ENCODE measurements around the gene AFDN.

GRCh38 chr6:167843023-167843422 is 16.3 kb downstream of the AFDN start:
- TF ChIP-seq CTCF (conservative IDR thresholded peaks at IDR 0.05) = no peak
- no peak for TF ChIP-seq EZH2 (IDR thresholded peaks at IDR 0.05; ENCODE audit: low read depth)

All from PC-9 (cell line).